A549 (cell line): Measurements from ENCODE around the gene FAM229B. TPM values are rescaled to one million over a fixed set of nuclear protein-coding genes. Genes with fewer than 3 reads are reported as not detected.
A peak's percentile ranks its signal among the peaks of the same experiment; 100 is the strongest.

Source experiments
- ATAC-seq, 2 experiments: fragments of 200-7000 bp in 1 of 2; fragments of >200 bp in 1 of 2; cut with Nextera tagmentation in 1 of 2; cut with Tn5 transposase in 1 of 2; 3 replicates each; pipeline versions ENCODE4 v1.8.0 to v1.9.1; 2018 to 2020; ENCODE audit warnings: mild to moderate bottlenecking in 1 of 2, moderate library complexity in 1 of 2
- CTCF ChIA-PET: fragments of 300-600 bp; sonication (Branson Sonifier 250); formaldehyde crosslinking; extraction: SDS; loops from one replicate; lab custom pipeline; 2021; ENCODE audit warnings: antibody characterized with exemption, inconsistent platforms; lab: Yijun Ruan, JAX
- POLR2A ChIA-PET: fragments of 350-600 bp; formaldehyde crosslinking; extraction: SDS; loops from one replicate; lab custom pipeline; 2021; ENCODE audit warnings: antibody characterized with exemption, inconsistent platforms; lab: Yijun Ruan, JAX
- DNase-seq, 2 experiments: peaks; one replicate each; pipeline versions ENCODE4 v3.0.0 to v3.0.0-alpha.2; 2011 to 2016; ENCODE audit warnings: low read depth in 1 of 2, low spot score in 1 of 2
- FAIRE-seq: peaks from 2 replicates; lab custom pipeline; 2011; peaks lifted over from hg19 to GRCh38; lab: Jason Lieb, UNC
- H3K27ac ChIP-seq, 2 experiments: fragments of >200 bp; sonication (Bioruptor Twin); formaldehyde crosslinking; 3 replicates each; pipeline ENCODE4 v1.5.1; 2016 to 2017
- H3K4me1 ChIP-seq: fragments of >200 bp; sonication (Bioruptor Twin); formaldehyde crosslinking; 3 replicates; pipeline ENCODE4 v1.6.1; 2016
- H3K4me2 ChIP-seq: fragments of >200 bp; sonication (Bioruptor Twin); formaldehyde crosslinking; 3 replicates; pipeline ENCODE4 v1.6.1; 2016
- H3K4me3 ChIP-seq: fragments of >200 bp; sonication (Bioruptor Twin); formaldehyde crosslinking; 3 replicates; pipeline ENCODE4 v1.5.1; 2016
- H3K9me3 ChIP-seq: fragments of >200 bp; sonication (Bioruptor Twin); formaldehyde crosslinking; 3 replicates; pipeline ENCODE4 v1.6.1; 2016
- CEBPB ChIP-seq, 2 experiments: fragments of >200 bp in 1 of 2; sonication (Bioruptor Twin) in 1 of 2; formaldehyde crosslinking in 1 of 2; IDR thresholded peaks; 2 replicates each; pipeline ENCODE4 v1.6.1; 2012 to 2016
- E2F6 ChIP-seq: IDR thresholded peaks from 2 replicates; pipeline ENCODE4 v1.6.1; 2012; ENCODE audit warnings: low read depth, borderline replicate concordance
- ESRRA ChIP-seq: fragments of 150-350 bp; IDR thresholded peaks from 2 replicates; pipeline ENCODE4 v1.6.1; 2014; ENCODE audit warnings: mild to moderate bottlenecking, low read length, borderline replicate concordance
- FOSB ChIP-seq: fragments of 250-450 bp; sonication (Bioruptor Pico); IDR thresholded peaks from 2 replicates; pipeline ENCODE4 v1.5.0; 2020; ENCODE audit warnings: mild to moderate bottlenecking, moderate library complexity
- HDAC2 ChIP-seq: fragments of 200-600 bp; sonication (generic); IDR thresholded peaks from 2 replicates; pipeline ENCODE4 v1.6.1; 2016
- HES2 ChIP-seq: fragments of >200 bp; sonication (Bioruptor Twin); formaldehyde crosslinking; IDR thresholded peaks from 2 replicates; pipeline ENCODE4 v1.6.1; 2016
- HOXA7 ChIP-seq: fragments of 250-450 bp; sonication (Bioruptor Pico); IDR thresholded peaks from 2 replicates; pipeline ENCODE4 v1.5.0; 2020; ENCODE audit warnings: mild to moderate bottlenecking, moderate library complexity
- HOXB13 ChIP-seq: fragments of 250-450 bp; sonication (Bioruptor Pico); IDR thresholded peaks from 2 replicates; pipeline ENCODE4 v1.5.0; 2020; ENCODE audit warnings: low read depth, mild to moderate bottlenecking, moderate library complexity
- HOXB5 ChIP-seq: fragments of 250-450 bp; sonication (Bioruptor Pico); IDR thresholded peaks from 2 replicates; pipeline ENCODE4 v1.5.0; 2020; ENCODE audit warnings: mild to moderate bottlenecking, moderate library complexity
- MAZ ChIP-seq: fragments of 150-350 bp; IDR thresholded peaks from 2 replicates; pipeline ENCODE4 v1.6.1; 2014; ENCODE audit warnings: antibody characterized with exemption, low read depth, low read length, borderline replicate concordance
- MYC ChIP-seq: IDR thresholded peaks from 2 replicates; pipeline ENCODE4 v1.6.1; 2012; ENCODE audit warnings: mild to moderate bottlenecking, inconsistent platforms, low read length, improper control_type of control experiment, borderline replicate concordance
- NPAS2 ChIP-seq: fragments of 250-450 bp; sonication (Bioruptor Pico); IDR thresholded peaks from 2 replicates; pipeline ENCODE4 v1.8.0; 2022; ENCODE audit warnings: mild to moderate bottlenecking, moderate library complexity, borderline replicate concordance
- PBX3 ChIP-seq: IDR thresholded peaks from 2 replicates; pipeline ENCODE4 v1.6.1; 2012
- RAD21 ChIP-seq, 2 experiments: fragments of >200 bp in 1 of 2; sonication (Bioruptor Twin) in 1 of 2; formaldehyde crosslinking in 1 of 2; IDR thresholded peaks in 1 of 2; conservative IDR thresholded peaks in 1 of 2; 2 replicates in 1 of 2; 3 replicates in 1 of 2; pipeline ENCODE4 v1.6.1; 2012 to 2018; ENCODE audit warnings: inconsistent platforms in 1 of 2
- RARB ChIP-seq: fragments of 250-450 bp; sonication (Bioruptor Pico); IDR thresholded peaks from 2 replicates; pipeline ENCODE4 v1.8.0; 2021; ENCODE audit warnings: mild to moderate bottlenecking, moderate library complexity
- REST ChIP-seq: fragments of 200-600 bp; sonication (generic); IDR thresholded peaks from 2 replicates; pipeline ENCODE4 v1.6.1; 2016; ENCODE audit warnings: antibody characterized with exemption, mild to moderate bottlenecking, moderate library complexity
- RFX5 ChIP-seq: fragments of 450-650 bp; IDR thresholded peaks from 2 replicates; pipeline ENCODE4 v1.7.1; 2014; ENCODE audit warnings: antibody characterized with exemption, mild to moderate bottlenecking, moderate library complexity
- SMC3 ChIP-seq: fragments of >200 bp; sonication (Bioruptor Twin); formaldehyde crosslinking; IDR thresholded peaks from 3 replicates; pipeline ENCODE4 v1.6.1; 2018; ENCODE audit warnings: inconsistent platforms
- SREBF2 ChIP-seq: fragments of 450-650 bp; IDR thresholded peaks from 2 replicates; pipeline ENCODE4 v1.6.1; 2014; ENCODE audit warnings: mild to moderate bottlenecking, moderate library complexity
- ZC3H11A ChIP-seq: fragments of 450-650 bp; IDR thresholded peaks from 2 replicates; pipeline ENCODE4 v1.6.1; 2014; ENCODE audit warnings: antibody characterized with exemption, mild to moderate bottlenecking
- ZFP36 ChIP-seq: fragments of 450-650 bp; IDR thresholded peaks from 2 replicates; pipeline ENCODE4 v1.6.1; 2014; ENCODE audit warnings: borderline replicate concordance; ENCODE audit not compliant: partially characterized antibody
- WGBS: methylation state at CpG from one replicate; pipeline ENCODE4 v1.1.6; 2017; ENCODE audit errors: missing lambda C conversion rate; 5-methylcytosine and 5-hydroxymethylcytosine counted together
- polyA plus RNA-seq, 4 experiments: library from polyadenylated mRNA; depleted of rRNA in 3 of 4; stranded (reverse); fragments of >200 nt; fragmentation: RNase III in 1 of 4; extraction: RNeasy Plus Mini Kit Qiagen cat#74134 plus additional on column Dnase treatment in 1 of 4; gene quantifications; 2 replicates in 3 of 4; 3 replicates in 1 of 4; pipeline ENCODE4 v1.2.3, GENCODE V29; 2011 to 2017

The FAM229B gene
- polyA plus RNA-seq, 2 of the 4 experiments (the other 2 are of a cell fraction) = 9.9 to 17.3 TPM

- no peak for TF ChIP-seq REST
- no peak for TF ChIP-seq HOXB13 (CRISPR knock-in tag)
- TF ChIP-seq SMC3 = no peak; the same call in 2 of the 3 replicates
- no peak for TF ChIP-seq RFX5
- TF ChIP-seq CEBPB (IDR thresholded peaks at IDR 0.05) = peak; percentile 14 to 29; a peak in 1 of 4 replicates
- TF ChIP-seq ZC3H11A = no peak
- no peak for TF ChIP-seq MAZ
- TF ChIP-seq SREBF2 = no peak
- TF ChIP-seq RAD21 (conservative IDR thresholded peaks at IDR 0.05 in 1 of 2, IDR thresholded peaks at IDR 0.05 in 1 of 2) = peak; percentile 24 to 28; a peak in 2 of 5 replicates
These were observed 651 bp upstream of the FAM229B start (continued) for GRCh38 chr6:112086744-112087135.

- H3K4me3 ChIP-seq = peak overlapping the region; percentile 80
- POLR2A ChIA-PET = interaction anchor here (0.6 kb wide), 1 partner anchor 813 kb away, joined by 3 read pairs; no protein-coding TSS in a partner anchor
- DNase-seq (no peak), FAIRE-seq (no peak), ATAC-seq (peak in 1 of 2 experiments; percentile 15; a peak in 3 of 6 replicates)
- no peaks in the 10 kb centered on the region for H3K9me3 ChIP-seq
- H3K27ac ChIP-seq = peak overlapping the region; percentile 84 to 90; a peak in 5 of 6 replicates
- no peak for TF ChIP-seq HOXB5
- no peak for TF ChIP-seq ZC3H11A
- TF ChIP-seq HES2 = no peak
- H3K4me1 ChIP-seq = peaks cover 6% of the 10 kb centered on the region; the same call in 2 of the 3 replicates
- CTCF ChIA-PET = interaction anchor here (0.6 to 3.2 kb wide), 5 partner anchors 72 to 356 kb away, joined by 3 to 34 read pairs (median 6); no protein-coding TSS in a partner anchor
- H3K4me2 ChIP-seq = peak overlapping the region; percentile 78
- WGBS = 40% methylated on average over 7 of the region's 7 CpGs
These were observed 525 bp downstream of the FAM229B start for GRCh38 chr6:112087916-112088315.

GRCh38 chr6:112096901-112097300 lies 9.5 kb downstream of the FAM229B start:
- no peak overlapping the region for H3K4me2 ChIP-seq
- H3K4me3 ChIP-seq = no peak overlapping the region
- 64% methylated on average over 2 of the region's 2 CpGs for WGBS
- no peak for ATAC-seq
- no peaks in the 10 kb centered on the region for H3K4me1 ChIP-seq
- CTCF ChIA-PET = no interaction called here
- no peaks in the 10 kb centered on the region for H3K9me3 ChIP-seq
- TF ChIP-seq NPAS2 (CRISPR knock-in tag) (no peak), SMC3 (no peak), HOXA7 (CRISPR knock-in tag) (no peak), PBX3 (no peak), REST (no peak), MYC (no peak), RARB (CRISPR knock-in tag) (no peak), HOXB13 (CRISPR knock-in tag) (no peak), ZFP36 (no peak), FOSB (CRISPR knock-in tag) (no peak), MAZ (no peak), ESRRA (no peak), E2F6 (no peak), HDAC2 (no peak)
- TF ChIP-seq, all 56 proteins: peak for 0
- FAIRE-seq (no peak), DNase-seq (no peak)
- POLR2A ChIA-PET = no interaction called here
- H3K27ac ChIP-seq = no peak overlapping the region
